Activated naive CD4-positive, alpha-beta T cell treated with anti-CD3 and anti-CD28 coated beads, Interleukin-2, amount 10 ng/mL, durations not matched to agents 7 days and 5 days (primary cell): Measurements from ENCODE around the gene DUSP18.

Experiments used
- CTCF ChIA-PET: fragments of 350-600 bp; sonication (Branson Sonifier 250); formaldehyde crosslinking; loops from one replicate; lab custom pipeline; 2021; ENCODE audit warnings: antibody characterized with exemption; lab: Charles Lee
- DNase-seq: peaks from one replicate; pipeline ENCODE4 v3.0.0-alpha.2; 2020
- H3K27ac Mint-ChIP-seq: one replicate; pipeline ENCODE4 v1.8.0; 2021; ENCODE audit warnings: mild to moderate bottlenecking, moderate library complexity, mixed read lengths
- H3K27me3 Mint-ChIP-seq: one replicate; pipeline ENCODE4 v1.8.0; 2021; ENCODE audit warnings: mild to moderate bottlenecking, mixed read lengths
- H3K36me3 Mint-ChIP-seq: one replicate; pipeline ENCODE4 v1.8.0; 2021; ENCODE audit warnings: mixed read lengths
- H3K4me1 Mint-ChIP-seq: one replicate; pipeline ENCODE4 v1.8.0; 2021; ENCODE audit warnings: mixed read lengths
- H3K4me3 Mint-ChIP-seq: one replicate; pipeline ENCODE4 v1.8.0; 2021; ENCODE audit warnings: mild to moderate bottlenecking, moderate library complexity, mixed read lengths
- H3K9me3 Mint-ChIP-seq: one replicate; pipeline ENCODE4 v1.8.0; 2021; ENCODE audit warnings: mixed read lengths

The DUSP18 gene

DNA sequence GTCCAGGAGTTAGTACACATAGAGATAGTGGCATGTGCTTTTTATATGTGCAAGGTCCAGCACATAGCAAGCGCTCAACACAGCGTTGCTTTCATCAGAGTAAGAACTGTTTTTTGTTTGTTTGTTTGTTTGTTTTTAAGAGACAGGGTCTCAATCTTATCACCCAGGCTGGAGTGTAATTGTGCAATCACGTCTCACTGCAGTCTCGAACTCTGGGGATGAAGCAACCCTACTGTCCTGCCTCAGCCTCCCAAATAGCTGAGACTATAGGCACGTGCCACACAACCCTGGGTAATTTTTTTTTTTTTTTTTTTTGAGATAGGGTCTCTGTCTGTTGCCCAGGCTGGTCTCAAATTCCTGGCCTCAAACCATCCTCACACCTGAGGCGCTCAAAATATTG is 49.9 kb downstream of the DUSP18 start:
- CTCF ChIA-PET = interaction anchor here (3.2 kb wide), 1 partner anchor 16 kb away, joined by 15 read pairs; no protein-coding TSS in a partner anchor
- no peaks in the 10 kb centered on the region for H3K4me1 Mint-ChIP-seq
- H3K36me3 Mint-ChIP-seq = no peaks in the 10 kb centered on the region
- H3K9me3 Mint-ChIP-seq = no peaks in the 10 kb centered on the region
- H3K4me3 Mint-ChIP-seq = no peak overlapping the region
- no peak for DNase-seq
- no peaks in the 10 kb centered on the region for H3K27me3 Mint-ChIP-seq
- no peak overlapping the region for H3K27ac Mint-ChIP-seq

DNA sequence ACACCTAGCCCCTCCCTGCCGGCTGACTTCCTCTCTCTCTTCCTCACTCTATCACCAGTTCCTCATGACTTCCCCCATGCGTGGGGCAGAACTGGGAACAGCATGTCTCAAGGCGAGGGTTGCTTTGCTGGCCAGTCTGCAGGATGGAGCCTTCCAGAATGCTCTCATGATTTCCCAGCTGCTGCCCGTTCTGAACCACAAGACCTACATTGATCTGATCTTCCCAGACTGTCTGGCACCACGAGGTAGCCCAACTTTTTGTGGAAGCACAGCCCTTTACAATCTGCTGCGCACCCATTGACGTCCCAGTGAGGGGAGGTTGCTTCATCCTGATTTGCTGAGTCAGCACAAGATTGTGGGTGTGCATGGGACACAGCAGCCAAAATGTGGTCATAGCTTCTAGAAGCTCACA is 52.1 kb downstream of the DUSP18 start:
- Mint-ChIP-seq H3K9me3 (no peaks in the 10 kb centered on the region), H3K27ac (no peak overlapping the region), H3K36me3 (no peaks in the 10 kb centered on the region), H3K4me1 (no peaks in the 10 kb centered on the region), H3K4me3 (no peak overlapping the region), H3K27me3 (peaks cover 5% of the 10 kb centered on the region)
- DNase-seq = no peak
- CTCF ChIA-PET = no interaction called here

DNA sequence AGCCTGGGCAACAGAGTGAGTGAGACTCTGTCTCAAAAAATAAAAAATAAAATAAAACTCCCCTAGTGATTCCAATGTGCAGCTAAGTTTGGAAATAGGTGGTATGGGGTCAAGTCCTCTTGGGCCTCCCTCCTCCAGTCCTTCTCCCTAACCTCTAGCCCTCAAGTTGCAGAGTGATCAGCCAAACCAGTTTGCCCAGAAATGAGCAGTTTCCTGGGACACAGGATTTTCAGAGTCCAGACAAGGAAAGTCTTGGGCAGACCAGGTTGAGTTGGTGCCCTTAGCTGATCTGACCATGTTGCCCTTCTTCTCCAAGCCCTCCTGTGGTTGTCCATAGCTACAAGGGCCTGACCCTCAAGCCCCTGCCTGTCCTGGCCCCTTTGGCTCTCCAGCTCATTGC is 52.8 kb downstream of the DUSP18 start:
- Mint-ChIP-seq H3K4me3 (no peak overlapping the region), H3K9me3 (no peaks in the 10 kb centered on the region), H3K27me3 (peaks cover 5% of the 10 kb centered on the region), H3K27ac (no peak overlapping the region), H3K36me3 (no peaks in the 10 kb centered on the region), H3K4me1 (peaks cover 3% of the 10 kb centered on the region)
- CTCF ChIA-PET = interaction anchor here (1.0 kb wide), 1 partner anchor 9 kb away, joined by 4 read pairs; no protein-coding TSS in a partner anchor
- DNase-seq = no peak

DNA sequence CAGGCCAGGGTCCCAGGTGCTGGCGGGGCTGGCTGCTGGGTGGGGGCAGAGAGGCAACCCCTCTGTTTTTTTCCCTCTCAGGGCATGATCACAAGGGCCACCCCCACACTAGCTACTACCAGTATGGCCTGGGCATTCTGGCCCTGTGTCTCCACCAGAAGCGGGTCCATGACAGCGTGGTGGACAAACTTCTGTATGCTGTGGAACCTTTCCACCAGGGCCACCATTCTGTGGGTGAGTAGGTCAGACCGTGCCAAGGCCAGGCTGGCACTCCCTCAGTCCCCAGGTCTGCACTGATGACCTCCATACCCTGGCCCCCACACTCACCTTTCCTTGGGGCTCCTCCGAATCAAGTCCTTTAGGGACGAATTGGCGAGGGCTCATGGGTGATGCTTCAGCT is 53.4 kb downstream of the DUSP18 start:
- H3K4me3 Mint-ChIP-seq = no peak overlapping the region
- H3K4me1 Mint-ChIP-seq = peaks cover 9% of the 10 kb centered on the region
- H3K27ac Mint-ChIP-seq = no peak overlapping the region
- no peak for DNase-seq
- CTCF ChIA-PET = interaction anchor here (1.0 kb wide), 1 partner anchor 8 kb away, joined by 4 read pairs; no protein-coding TSS in a partner anchor
- H3K27me3 Mint-ChIP-seq = peaks cover 8% of the 10 kb centered on the region
- no peaks in the 10 kb centered on the region for H3K36me3 Mint-ChIP-seq
- H3K9me3 Mint-ChIP-seq = no peaks in the 10 kb centered on the region

DNA sequence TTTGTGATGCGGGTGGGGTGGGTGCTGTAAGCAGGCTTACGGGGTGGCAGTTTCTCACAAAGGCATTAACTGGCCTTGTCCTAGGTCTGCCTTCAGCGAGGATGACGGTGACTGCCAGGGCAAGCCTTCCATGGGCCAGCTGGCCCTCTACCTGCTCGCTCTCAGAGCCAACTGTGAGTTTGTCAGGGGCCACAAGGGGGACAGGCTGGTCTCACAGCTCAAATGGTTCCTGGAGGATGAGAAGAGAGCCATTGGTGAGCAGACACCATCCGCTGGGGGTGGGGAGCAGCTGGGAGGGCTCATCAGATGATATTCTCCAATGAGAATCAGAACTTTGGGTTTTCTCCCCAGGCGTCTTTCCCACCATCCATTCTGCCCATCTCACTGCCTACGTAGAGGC is 54.9 kb downstream of the DUSP18 start:
- H3K36me3 Mint-ChIP-seq = no peaks in the 10 kb centered on the region
- CTCF ChIA-PET = interaction anchor here (0.9 to 1.2 kb wide), 2 partner anchors 22 to 142 kb away, joined by 3 read pairs; no protein-coding TSS in a partner anchor
- H3K27me3 Mint-ChIP-seq = peaks cover 13% of the 10 kb centered on the region
- DNase-seq = no peak
- no peak overlapping the region for H3K4me3 Mint-ChIP-seq
- H3K27ac Mint-ChIP-seq = no peak overlapping the region
- no peaks in the 10 kb centered on the region for H3K9me3 Mint-ChIP-seq
- peaks cover 23% of the 10 kb centered on the region for H3K4me1 Mint-ChIP-seq
